ENCODE results near the gene TENM4.

- TF ChIP-seq POLR2A (IDR thresholded peaks at IDR 0.05) (no peak), CTCF (IDR thresholded peaks at IDR 0.05) (no peak)
Measured at GRCh38 chr11:78833237-78833636, 607.6 kb downstream of the TENM4 start.

Data from heart left ventricle (tissue), 13 donors.